Measurements from ENCODE around the gene KRT16.
A peak's percentile ranks its signal among the peaks of the same experiment; 100 is the strongest.
"Not testable (repeated sequence)": the region's sequence is repeated elsewhere in the genome, so short reads cannot be mapped to it uniquely, and the experiment has no call there.

The KRT16 gene

GRCh38 chr17:41578538-41578937 is 34.0 kb downstream of the KRT16 start:
- Histone ChIP-seq H2AFZ (ENCODE audit: insufficient read depth, low read length, poor library complexity) (no peak overlapping the region), H2BK12ac (ENCODE audit: low read length) (no peak overlapping the region), H2AK5ac (ENCODE audit: low read length) (peak overlapping the region; percentile 33), H3K4me1 (ENCODE audit: control insufficient read depth in 1 of 2, insufficient read depth in 2 of 2, low read length in 2 of 2) (peaks cover 6 to 10% of the 10 kb centered on the region in 2 experiments), H3K9me3 (ENCODE audit: insufficient read depth, low read depth, low read length) (peaks cover 2% of the 10 kb centered on the region), H4K12ac (ENCODE audit: low read depth, low read length) (no peak overlapping the region), H3K79me1 (ENCODE audit: low read length) (peaks cover 5% of the 10 kb centered on the region), H3K36me3 (ENCODE audit: control insufficient read depth in 1 of 2, insufficient read depth in 2 of 2, low read length in 2 of 2) (no peaks in the 10 kb centered on the region), H3K79me2 (ENCODE audit: control insufficient read depth, insufficient read depth, low read length, poor library complexity) (no peaks in the 10 kb centered on the region), H4K91ac (ENCODE audit: low read depth, low read length) (no peak overlapping the region), H2BK5ac (ENCODE audit: low read depth, low read length, poor library complexity) (no peak overlapping the region), H3K23ac (ENCODE audit: low read length) (no peak overlapping the region), H3K4me2 (ENCODE audit: low read length) (no peak overlapping the region), H3K27ac (ENCODE audit: low read depth, low read length) (no peak overlapping the region), H3K18ac (ENCODE audit: low read length) (no peak overlapping the region), H3K4ac (ENCODE audit: low read depth, low read length) (no peak overlapping the region), H3K4me3 (ENCODE audit: low read depth, low read length) (no peak overlapping the region), H3K14ac (ENCODE audit: low read length) (no peak overlapping the region), H2BK120ac (ENCODE audit: insufficient read depth, low read length, poor library complexity) (no peak overlapping the region), H3K9ac (ENCODE audit: low read length) (no peak overlapping the region), H4K8ac (ENCODE audit: low read depth, low read length) (no peak overlapping the region), H3K27me3 (ENCODE audit: insufficient read depth, low read length) (no peaks in the 10 kb centered on the region)
- DNase-seq, result no peak
- WGBS (ENCODE audit: extremely low coverage, insufficient coverage, insufficient read length), result no CpG with 5 or more reads among the region's 1 CpG

GRCh38 chr17:41576740-41577139 is 35.8 kb downstream of the KRT16 start:
- H3K23ac ChIP-seq (ENCODE audit: low read length); H3K4me3 ChIP-seq (ENCODE audit: low read depth, low read length); H3K9me3 ChIP-seq (ENCODE audit: insufficient read depth, low read depth, low read length); H2AK5ac ChIP-seq (ENCODE audit: low read length); H3K27me3 ChIP-seq (ENCODE audit: insufficient read depth, low read length); H2BK12ac ChIP-seq (ENCODE audit: low read length); H4K12ac ChIP-seq (ENCODE audit: low read depth, low read length); H2AFZ ChIP-seq (ENCODE audit: insufficient read depth, low read length, poor library complexity); H3K9ac ChIP-seq (ENCODE audit: low read length); H3K18ac ChIP-seq (ENCODE audit: low read length); H3K4me2 ChIP-seq (ENCODE audit: low read length); H3K14ac ChIP-seq (ENCODE audit: low read length); H3K4ac ChIP-seq (ENCODE audit: low read depth, low read length); H3K79me1 ChIP-seq (ENCODE audit: low read length); H3K4me1 ChIP-seq (ENCODE audit: control insufficient read depth in 1 of 2, insufficient read depth in 2 of 2, low read length in 2 of 2); H3K79me2 ChIP-seq (ENCODE audit: control insufficient read depth, insufficient read depth, low read length, poor library complexity); H4K8ac ChIP-seq (ENCODE audit: low read depth, low read length); H3K36me3 ChIP-seq (ENCODE audit: control insufficient read depth in 1 of 2, insufficient read depth in 2 of 2, low read length in 2 of 2); H4K91ac ChIP-seq (ENCODE audit: low read depth, low read length); H3K27ac ChIP-seq (ENCODE audit: low read depth, low read length); H2BK120ac ChIP-seq (ENCODE audit: insufficient read depth, low read length, poor library complexity); H2BK5ac ChIP-seq (ENCODE audit: low read depth, low read length, poor library complexity): not testable (repeated sequence)
- WGBS (ENCODE audit: extremely low coverage, insufficient coverage, insufficient read length), result no CpG with 5 or more reads among the region's 4 CpGs
- DNase-seq, result peak; percentile 58 to 59

GRCh38 chr17:41575336-41575735 is 37.2 kb downstream of the KRT16 start:
- Histone ChIP-seq H2BK120ac (ENCODE audit: insufficient read depth, low read length, poor library complexity) (no peak overlapping the region), H4K91ac (ENCODE audit: low read depth, low read length) (no peak overlapping the region), H3K79me2 (ENCODE audit: control insufficient read depth, insufficient read depth, low read length, poor library complexity) (no peaks in the 10 kb centered on the region), H3K4me2 (ENCODE audit: low read length) (no peak overlapping the region), H2AFZ (ENCODE audit: insufficient read depth, low read length, poor library complexity) (no peak overlapping the region), H3K79me1 (ENCODE audit: low read length) (peaks cover 5% of the 10 kb centered on the region), H3K36me3 (ENCODE audit: control insufficient read depth in 1 of 2, insufficient read depth in 2 of 2, low read length in 2 of 2) (no peaks in the 10 kb centered on the region), H3K27me3 (ENCODE audit: insufficient read depth, low read length) (no peaks in the 10 kb centered on the region), H3K9ac (ENCODE audit: low read length) (no peak overlapping the region), H4K12ac (ENCODE audit: low read depth, low read length) (no peak overlapping the region), H3K4me3 (ENCODE audit: low read depth, low read length) (no peak overlapping the region), H3K14ac (ENCODE audit: low read length) (no peak overlapping the region), H3K9me3 (ENCODE audit: insufficient read depth, low read depth, low read length) (peaks cover 2% of the 10 kb centered on the region), H3K27ac (ENCODE audit: low read depth, low read length) (no peak overlapping the region), H2AK5ac (ENCODE audit: low read length) (no peak overlapping the region), H3K4me1 (ENCODE audit: control insufficient read depth in 1 of 2, insufficient read depth in 2 of 2, low read length in 2 of 2) (peaks cover 6 to 9% of the 10 kb centered on the region in 2 experiments), H3K18ac (ENCODE audit: low read length) (no peak overlapping the region), H2BK5ac (ENCODE audit: low read depth, low read length, poor library complexity) (no peak overlapping the region), H3K4ac (ENCODE audit: low read depth, low read length) (no peak overlapping the region), H2BK12ac (ENCODE audit: low read length) (no peak overlapping the region), H4K8ac (ENCODE audit: low read depth, low read length) (no peak overlapping the region), H3K23ac (ENCODE audit: low read length) (no peak overlapping the region)
- no CpG with 5 or more reads among the region's 3 CpGs for WGBS (ENCODE audit: extremely low coverage, insufficient coverage, insufficient read length)
- no peak for DNase-seq

- H3K27ac ChIP-seq (ENCODE audit: low read depth, low read length), result no peak within 1 kb of the TSS
- no peak within 1 kb of the TSS for H3K4ac ChIP-seq (ENCODE audit: low read depth, low read length)
- H2BK12ac ChIP-seq (ENCODE audit: low read length), result no peak within 1 kb of the TSS
- H4K12ac ChIP-seq (ENCODE audit: low read depth, low read length), result no peak within 1 kb of the TSS
- H2AK5ac ChIP-seq (ENCODE audit: low read length), result no peak within 1 kb of the TSS
- peaks cover 3% of the 10 kb centered on the region for H3K9me3 ChIP-seq (ENCODE audit: insufficient read depth, low read depth, low read length)
- H3K23ac ChIP-seq (ENCODE audit: low read length), result no peak within 1 kb of the TSS
- DNase-seq, result no peak
- no peak within 1 kb of the TSS for H3K4me3 ChIP-seq (ENCODE audit: low read depth, low read length)
- no peak within 1 kb of the TSS for H4K91ac ChIP-seq (ENCODE audit: low read depth, low read length)
- no peaks in the 10 kb centered on the region for H3K79me1 ChIP-seq (ENCODE audit: low read length)
- WGBS (ENCODE audit: extremely low coverage, insufficient coverage, insufficient read length), result no CpG with 5 or more reads among the region's 24 CpGs
- no peaks in the 10 kb centered on the region for H3K27me3 ChIP-seq (ENCODE audit: insufficient read depth, low read length)
- no peak within 1 kb of the TSS for H3K4me2 ChIP-seq (ENCODE audit: low read length)
- no peaks in the 10 kb centered on the region for H3K79me2 ChIP-seq (ENCODE audit: control insufficient read depth, insufficient read depth, low read length, poor library complexity)
- H3K4me1 ChIP-seq (ENCODE audit: control insufficient read depth in 1 of 2, insufficient read depth in 2 of 2, low read length in 2 of 2), result peaks cover 0 to 4% of the 10 kb centered on the region in 2 experiments
- H2BK120ac ChIP-seq (ENCODE audit: insufficient read depth, low read length, poor library complexity), result no peak within 1 kb of the TSS
- no peak within 1 kb of the TSS for H2BK5ac ChIP-seq (ENCODE audit: low read depth, low read length, poor library complexity)
- no peak within 1 kb of the TSS for H4K8ac ChIP-seq (ENCODE audit: low read depth, low read length)
- H3K9ac ChIP-seq (ENCODE audit: low read length), result no peak within 1 kb of the TSS
- H3K14ac ChIP-seq (ENCODE audit: low read length), result no peak within 1 kb of the TSS
- H3K18ac ChIP-seq (ENCODE audit: low read length), result no peak within 1 kb of the TSS
- no peak within 1 kb of the TSS for H2AFZ ChIP-seq (ENCODE audit: insufficient read depth, low read length, poor library complexity)
- no peaks in the 10 kb centered on the region for H3K36me3 ChIP-seq (ENCODE audit: control insufficient read depth in 1 of 2, insufficient read depth in 2 of 2, low read length in 2 of 2)
Observed at GRCh38 chr17:41571561-41572434, 40.8 kb downstream of the KRT16 start, which contains the start of gene KRT9. TSS of gene KRT9 (minus strand) at chr17:41572059. CDS start at chr17:41571992, 67 bp downstream.

All from trophoblast cell (in vitro differentiated cells and primary cell).